H9 (cell line): ENCODE results near the gene NT5DC3. TPM values are rescaled to one million over a fixed set of nuclear protein-coding genes. Genes with fewer than 3 reads are reported as not detected.

Experiments used
- DNase-seq: peaks from one replicate; pipeline ENCODE4 v3.0.0-alpha.2; 2017
- H2AFZ ChIP-seq: one replicate; pipeline ENCODE4 v1.6.1; 2013; ENCODE audit warnings: mild to moderate bottlenecking, low read length, control low read depth, moderate library complexity
- H2AK5ac ChIP-seq: 2 replicates; pipeline ENCODE4 v1.6.1; 2013; ENCODE audit warnings: low read length, control low read depth, mixed read lengths; ENCODE audit not compliant: insufficient read length
- H2BK120ac ChIP-seq: one replicate; pipeline ENCODE4 v1.6.1; 2013; ENCODE audit warnings: low read depth, mild to moderate bottlenecking, low read length, control low read depth, inconsistent platforms; ENCODE audit not compliant: poor library complexity, severe bottlenecking
- H2BK12ac ChIP-seq: 2 replicates; pipeline ENCODE4 v1.6.1; 2013; ENCODE audit warnings: low read length, control low read depth, mixed read lengths, low read depth; ENCODE audit not compliant: insufficient read length
- H2BK15ac ChIP-seq: 2 replicates; pipeline ENCODE4 v1.6.1; 2013; ENCODE audit warnings: low read depth, low read length, control low read depth
- H2BK20ac ChIP-seq: one replicate; pipeline ENCODE4 v1.6.1; 2013; ENCODE audit warnings: low read depth, mild to moderate bottlenecking, low read length, control low read depth, inconsistent platforms; ENCODE audit not compliant: poor library complexity, severe bottlenecking
- H2BK5ac ChIP-seq: 2 replicates; pipeline ENCODE4 v1.6.1; 2013; ENCODE audit warnings: low read length, control low read depth, mixed read lengths; ENCODE audit not compliant: insufficient read length
- H3K14ac ChIP-seq: 2 replicates; pipeline ENCODE4 v1.6.1; 2013; ENCODE audit warnings: low read length, control low read depth; ENCODE audit not compliant: insufficient read depth
- H3K18ac ChIP-seq: 2 replicates; pipeline ENCODE4 v1.6.1; 2013; ENCODE audit warnings: low read depth, mild to moderate bottlenecking, mixed read lengths, low read length, control low read depth; ENCODE audit not compliant: insufficient read length
- H3K23ac ChIP-seq: 2 replicates; pipeline ENCODE4 v1.6.1; 2013; ENCODE audit warnings: low read length, control low read depth, mixed read lengths, low read depth; ENCODE audit not compliant: insufficient read length
- H3K23me2 ChIP-seq: 2 replicates; pipeline ENCODE4 v1.6.1; 2013; ENCODE audit warnings: low read depth, mild to moderate bottlenecking, mixed read lengths, low read length, control low read depth; ENCODE audit not compliant: insufficient read length, poor library complexity, severe bottlenecking
- H3K27ac ChIP-seq: 2 replicates; pipeline ENCODE4 v1.5.1; 2013; ENCODE audit warnings: low read length, control low read depth, mixed read lengths, low read depth; ENCODE audit not compliant: insufficient read length
- H3K27me3 ChIP-seq: 2 replicates; pipeline ENCODE4 v1.6.1; 2013; ENCODE audit warnings: low read length, control low read depth, inconsistent platforms; ENCODE audit not compliant: insufficient read depth
- H3K4ac ChIP-seq: 2 replicates; pipeline ENCODE4 v1.6.1; 2013; ENCODE audit warnings: low read depth, mild to moderate bottlenecking, control low read depth, inconsistent platforms, low read length, moderate library complexity
- H3K4me1 ChIP-seq: 2 replicates; pipeline ENCODE4 v1.6.1; 2013; ENCODE audit warnings: low read length, control low read depth, inconsistent platforms; ENCODE audit not compliant: insufficient read depth
- H3K4me2 ChIP-seq: 2 replicates; pipeline ENCODE4 v1.6.1; 2013; ENCODE audit warnings: low read length, control low read depth, mixed read lengths; ENCODE audit not compliant: insufficient read length, insufficient read depth
- H3K56ac ChIP-seq: 2 replicates; pipeline ENCODE4 v1.6.1; 2013; ENCODE audit warnings: low read depth, mild to moderate bottlenecking, mixed read lengths, low read length, control low read depth; ENCODE audit not compliant: insufficient read length
- H3K79me1 ChIP-seq: 2 replicates; pipeline ENCODE4 v1.6.1; 2013; ENCODE audit warnings: low read depth, mild to moderate bottlenecking, moderate library complexity, low read length, control low read depth, inconsistent platforms; ENCODE audit not compliant: insufficient read depth, poor library complexity, severe bottlenecking
- H3K79me2 ChIP-seq: 2 replicates; pipeline ENCODE4 v1.6.1; 2013; ENCODE audit warnings: low read length, control low read depth, inconsistent platforms; ENCODE audit not compliant: insufficient read depth
- H3K9ac ChIP-seq: 2 replicates; pipeline ENCODE4 v1.6.1; 2013; ENCODE audit warnings: low read length, control low read depth, mixed read lengths; ENCODE audit not compliant: insufficient read length; ENCODE audit errors: extremely low read depth
- H3K9me3 ChIP-seq: one replicate; pipeline ENCODE4 v1.6.1; 2013; ENCODE audit warnings: low read depth, low read length, inconsistent platforms; ENCODE audit not compliant: control insufficient read depth
- H3T11ph ChIP-seq: one replicate; pipeline ENCODE4 v1.6.1; 2013; ENCODE audit warnings: mild to moderate bottlenecking, low read length, control low read depth, inconsistent platforms
- H4K20me1 ChIP-seq: one replicate; pipeline ENCODE4 v1.6.1; 2013; ENCODE audit not compliant: control insufficient read depth, insufficient read length, insufficient read depth
- H4K5ac ChIP-seq: 2 replicates; pipeline ENCODE4 v1.6.1; 2013; ENCODE audit warnings: low read depth, mild to moderate bottlenecking, mixed read lengths, low read length, control low read depth; ENCODE audit not compliant: insufficient read length
- H4K8ac ChIP-seq: replicated peaks from 2 replicates; pipeline ENCODE4 v1.6.1; 2013; ENCODE audit warnings: low read length, control low read depth, mixed read lengths, low read depth; ENCODE audit not compliant: insufficient read length
- H4K91ac ChIP-seq: 2 replicates; pipeline ENCODE4 v1.6.1; 2013; ENCODE audit warnings: low read depth, mild to moderate bottlenecking, moderate library complexity, mixed read lengths, low read length, control low read depth; ENCODE audit not compliant: insufficient read length
- H3K27ac Mint-ChIP-seq, 3 experiments: 2 replicates in 2 of 3; 3 replicates in 1 of 3; pipeline ENCODE4 v1.8.0; 2020 to 2021; ENCODE audit warnings: mixed read lengths in 3 of 3, mild to moderate bottlenecking in 1 of 3, moderate library complexity in 1 of 3
- H3K27me3 Mint-ChIP-seq: 2 replicates; pipeline ENCODE4 v1.8.0; 2021; ENCODE audit warnings: low read depth, mild to moderate bottlenecking, moderate library complexity, mixed read lengths
- H3K36me3 Mint-ChIP-seq, 3 experiments: 2 replicates in 2 of 3; 3 replicates in 1 of 3; pipeline ENCODE4 v1.8.0; 2020 to 2021; ENCODE audit warnings: low read depth in 3 of 3, mixed read lengths in 3 of 3; ENCODE audit not compliant: insufficient read depth in 1 of 3
- H3K4me1 Mint-ChIP-seq, 2 experiments: 2 replicates each; pipeline ENCODE4 v1.8.0; 2020; ENCODE audit warnings: mixed read lengths in 2 of 2
- H3K4me3 Mint-ChIP-seq, 2 experiments: 2 replicates in 1 of 2; 3 replicates in 1 of 2; pipeline ENCODE4 v1.8.0; 2020 to 2021; ENCODE audit warnings: mild to moderate bottlenecking in 2 of 2, mixed read lengths in 2 of 2, moderate library complexity in 1 of 2
- H3K9me3 Mint-ChIP-seq, 2 experiments: 2 replicates in 1 of 2; 3 replicates in 1 of 2; pipeline ENCODE4 v1.8.0; 2020; ENCODE audit warnings: mild to moderate bottlenecking in 2 of 2, mixed read lengths in 2 of 2, moderate library complexity in 1 of 2
- WGBS: extraction: QIAGEN DNeasy Blood & Tissue Kit; methylation state at CpG from one replicate; pipeline ENCODE4 v1.1.7; 2013; ENCODE audit warnings: missing lambda C conversion rate, low lambda C conversion rate, mixed read lengths; ENCODE audit not compliant: insufficient read length; ENCODE audit errors: extremely low coverage; 5-methylcytosine and 5-hydroxymethylcytosine counted together
- total RNA-seq: library from RNA; stranded (reverse); gene quantifications from 2 replicates; pipeline ENCODE4 v1.2.1, GENCODE V29; 2021
- TF ChIP-seq, protein P1 (sequence below): fragments of 200-600 bp; sonication (generic); conservative IDR thresholded peaks from 3 replicates; pipeline ENCODE4 v1.8.0; 2021; ENCODE audit warnings: antibody characterized with exemption, mild to moderate bottlenecking

Gene NT5DC3
- total RNA-seq, 1 experiment from 2014 or later, result 13.6 TPM

DNA sequence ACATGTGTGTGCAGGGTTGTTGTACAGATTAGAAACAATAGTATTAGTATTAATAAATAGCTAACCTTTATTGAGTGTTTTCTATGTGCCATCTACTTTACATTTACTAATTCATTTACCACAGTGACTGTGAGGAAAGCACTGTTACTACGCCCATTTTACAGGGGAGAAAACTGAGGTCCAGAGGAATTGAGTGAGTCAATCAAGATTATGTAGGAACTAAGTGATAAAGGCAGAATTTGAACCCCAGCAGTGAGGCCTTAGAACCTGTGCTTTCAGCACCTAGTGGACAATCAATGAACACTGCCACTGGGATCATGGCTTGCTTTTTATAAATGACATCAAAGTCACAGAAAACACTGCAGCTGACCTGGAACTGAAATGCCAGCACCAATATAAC is 28.2 kb downstream of the NT5DC3 start:
- H2BK12ac ChIP-seq, result no peak overlapping the region
- WGBS, result no CpG with 5 or more reads among the region's 1 CpG
- H3K9ac ChIP-seq, result no peak overlapping the region
- no peak overlapping the region for H2BK20ac ChIP-seq
- H3K23ac ChIP-seq, result no peak overlapping the region
- no peak overlapping the region for H4K8ac ChIP-seq
- H3K4me2 ChIP-seq, result no peak overlapping the region
- no peak overlapping the region for H3K27ac Mint-ChIP-seq
- no peak overlapping the region for H3T11ph ChIP-seq
- no peak overlapping the region for H3K18ac ChIP-seq
- no peak overlapping the region for H2BK15ac ChIP-seq
- no peak overlapping the region for H3K56ac ChIP-seq
- H2AFZ ChIP-seq, result no peak overlapping the region
- H4K5ac ChIP-seq, result no peak overlapping the region
- no peak overlapping the region for H3K14ac ChIP-seq
- H3K36me3 Mint-ChIP-seq, result peaks cover 2 to 36% (median 14%) of the 10 kb centered on the region in 3 experiments; a peak in 5 of 7 replicates
- H3K23me2 ChIP-seq, result no peaks in the 10 kb centered on the region
- H3K4me3 Mint-ChIP-seq, result no peak overlapping the region
- no peak for DNase-seq
- no peaks in the 10 kb centered on the region for H3K9me3 ChIP-seq
- no peak overlapping the region for H2BK5ac ChIP-seq
- no peak overlapping the region for H4K91ac ChIP-seq
- H3K79me1 ChIP-seq, result peaks cover 3% of the 10 kb centered on the region
- H3K4ac ChIP-seq, result no peak overlapping the region
- H3K27me3 Mint-ChIP-seq, result no peaks in the 10 kb centered on the region
- no peaks in the 10 kb centered on the region for H3K9me3 Mint-ChIP-seq
- no peak overlapping the region for H3K27ac ChIP-seq
- no peaks in the 10 kb centered on the region for H3K79me2 ChIP-seq
- H3K4me1 ChIP-seq, result no peaks in the 10 kb centered on the region
- 0 out of 4 replicates have a peak, but pooled peaks cover 0 to 1% of the 10 kb centered on the region in 2 experiments for H3K4me1 Mint-ChIP-seq
- TF ChIP-seq, protein P1, sequence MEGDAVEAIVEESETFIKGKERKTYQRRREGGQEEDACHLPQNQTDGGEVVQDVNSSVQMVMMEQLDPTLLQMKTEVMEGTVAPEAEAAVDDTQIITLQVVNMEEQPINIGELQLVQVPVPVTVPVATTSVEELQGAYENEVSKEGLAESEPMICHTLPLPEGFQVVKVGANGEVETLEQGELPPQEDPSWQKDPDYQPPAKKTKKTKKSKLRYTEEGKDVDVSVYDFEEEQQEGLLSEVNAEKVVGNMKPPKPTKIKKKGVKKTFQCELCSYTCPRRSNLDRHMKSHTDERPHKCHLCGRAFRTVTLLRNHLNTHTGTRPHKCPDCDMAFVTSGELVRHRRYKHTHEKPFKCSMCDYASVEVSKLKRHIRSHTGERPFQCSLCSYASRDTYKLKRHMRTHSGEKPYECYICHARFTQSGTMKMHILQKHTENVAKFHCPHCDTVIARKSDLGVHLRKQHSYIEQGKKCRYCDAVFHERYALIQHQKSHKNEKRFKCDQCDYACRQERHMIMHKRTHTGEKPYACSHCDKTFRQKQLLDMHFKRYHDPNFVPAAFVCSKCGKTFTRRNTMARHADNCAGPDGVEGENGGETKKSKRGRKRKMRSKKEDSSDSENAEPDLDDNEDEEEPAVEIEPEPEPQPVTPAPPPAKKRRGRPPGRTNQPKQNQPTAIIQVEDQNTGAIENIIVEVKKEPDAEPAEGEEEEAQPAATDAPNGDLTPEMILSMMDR, result peak; percentile 34; the same call in 1 of the 3 replicates
- no peaks in the 10 kb centered on the region for H4K20me1 ChIP-seq
- H2AK5ac ChIP-seq, result no peak overlapping the region
- H2BK120ac ChIP-seq, result no peak overlapping the region
- no peaks in the 10 kb centered on the region for H3K27me3 ChIP-seq
